Astrocyte of the cerebellum (primary cell): Measurements from ENCODE around the gene AGPS.

ENCODE experiments used
- DNase-seq: peaks from one replicate; pipeline ENCODE4 v3.0.0-alpha.2; 2011; ENCODE audit warnings: low read depth
- H3K4me3 ChIP-seq: 2 replicates; pipeline ENCODE4 v1.5.1; 2011; ENCODE audit warnings: mild to moderate bottlenecking, low read depth, low read length, moderate library complexity
- in situ Hi-C: cut with HindIII; loops from 2 replicates; pipeline ENCODE4 v1.10.0; 2017; ENCODE audit warnings: low sequenced_read_pairs
- TF ChIP-seq, protein P1 (sequence below): IDR thresholded peaks from 2 replicates; pipeline ENCODE4 v1.5.1; 2012; ENCODE audit warnings: low read length, low read depth, moderate library complexity, mild to moderate bottlenecking; ENCODE audit errors: missing control alignments

AGPS gene

DNA sequence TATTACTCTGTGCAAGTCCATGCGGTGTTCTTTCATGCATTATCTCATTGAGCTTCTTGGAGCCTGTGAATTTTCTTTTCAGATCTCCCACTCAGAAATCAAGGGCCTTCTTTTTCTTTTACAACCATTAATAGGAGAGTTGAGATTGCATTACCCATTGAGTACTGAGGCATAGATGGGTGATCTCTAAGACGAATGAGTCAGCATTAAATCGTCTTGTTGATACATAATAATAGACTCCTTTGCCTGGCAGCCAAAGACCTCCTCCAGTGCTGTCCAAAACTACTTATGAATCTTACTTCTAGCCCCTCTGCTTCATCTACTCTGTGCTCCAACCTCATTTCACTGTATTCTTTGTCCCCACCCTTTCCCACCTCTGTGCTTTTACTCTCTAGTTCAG lies 180.5 kb downstream of the AGPS start:
- H3K4me3 ChIP-seq, result no peak overlapping the region
- TF ChIP-seq, protein P1, sequence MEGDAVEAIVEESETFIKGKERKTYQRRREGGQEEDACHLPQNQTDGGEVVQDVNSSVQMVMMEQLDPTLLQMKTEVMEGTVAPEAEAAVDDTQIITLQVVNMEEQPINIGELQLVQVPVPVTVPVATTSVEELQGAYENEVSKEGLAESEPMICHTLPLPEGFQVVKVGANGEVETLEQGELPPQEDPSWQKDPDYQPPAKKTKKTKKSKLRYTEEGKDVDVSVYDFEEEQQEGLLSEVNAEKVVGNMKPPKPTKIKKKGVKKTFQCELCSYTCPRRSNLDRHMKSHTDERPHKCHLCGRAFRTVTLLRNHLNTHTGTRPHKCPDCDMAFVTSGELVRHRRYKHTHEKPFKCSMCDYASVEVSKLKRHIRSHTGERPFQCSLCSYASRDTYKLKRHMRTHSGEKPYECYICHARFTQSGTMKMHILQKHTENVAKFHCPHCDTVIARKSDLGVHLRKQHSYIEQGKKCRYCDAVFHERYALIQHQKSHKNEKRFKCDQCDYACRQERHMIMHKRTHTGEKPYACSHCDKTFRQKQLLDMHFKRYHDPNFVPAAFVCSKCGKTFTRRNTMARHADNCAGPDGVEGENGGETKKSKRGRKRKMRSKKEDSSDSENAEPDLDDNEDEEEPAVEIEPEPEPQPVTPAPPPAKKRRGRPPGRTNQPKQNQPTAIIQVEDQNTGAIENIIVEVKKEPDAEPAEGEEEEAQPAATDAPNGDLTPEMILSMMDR, result no peak
- in situ Hi-C loops, result no loop called here
- DNase-seq, result no peak

DNA sequence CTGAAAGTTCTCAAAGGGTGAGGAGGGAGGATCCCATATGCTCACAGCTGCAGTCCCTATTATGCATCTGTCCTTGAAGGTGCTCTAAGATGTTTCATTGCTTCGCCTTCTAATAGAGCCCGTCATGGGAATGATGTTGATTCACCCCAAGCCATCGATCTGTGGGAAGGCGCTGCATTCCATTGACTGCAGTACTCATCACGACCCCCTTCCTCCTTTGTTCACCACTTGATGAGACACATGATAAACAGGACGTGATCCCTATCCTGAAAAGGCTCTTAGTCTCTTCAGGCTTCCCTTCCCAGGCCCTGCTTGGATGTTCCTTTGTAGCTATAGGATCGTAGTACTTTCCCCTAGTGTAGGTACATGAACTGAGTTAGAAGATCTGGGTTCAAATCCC lies 181.8 kb downstream of the AGPS start:
- in situ Hi-C loops, result no loop called here
- no peak for DNase-seq
- H3K4me3 ChIP-seq, result no peak overlapping the region
- TF ChIP-seq, protein P1, result no peak

DNA sequence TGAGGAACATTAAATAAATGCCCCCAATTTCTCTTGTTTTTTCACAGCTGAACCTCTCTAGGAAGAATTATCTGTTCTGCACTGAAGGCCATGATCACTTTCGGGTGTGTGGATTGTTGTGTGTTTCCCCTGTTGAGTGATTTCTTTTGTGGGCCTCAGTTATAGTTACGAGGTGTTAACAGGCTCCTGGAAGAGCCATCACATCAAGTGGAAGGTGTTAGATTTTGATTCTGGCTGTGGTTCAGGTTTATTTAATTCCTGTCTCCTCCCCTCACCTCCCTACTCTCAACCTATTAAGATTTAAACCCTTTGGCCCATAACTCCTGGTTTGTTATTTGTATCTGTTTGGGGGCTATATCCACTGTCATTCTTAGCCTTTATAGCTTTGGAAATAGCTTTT lies 182.8 kb downstream of the AGPS start:
- TF ChIP-seq, protein P1, result no peak

DNA sequence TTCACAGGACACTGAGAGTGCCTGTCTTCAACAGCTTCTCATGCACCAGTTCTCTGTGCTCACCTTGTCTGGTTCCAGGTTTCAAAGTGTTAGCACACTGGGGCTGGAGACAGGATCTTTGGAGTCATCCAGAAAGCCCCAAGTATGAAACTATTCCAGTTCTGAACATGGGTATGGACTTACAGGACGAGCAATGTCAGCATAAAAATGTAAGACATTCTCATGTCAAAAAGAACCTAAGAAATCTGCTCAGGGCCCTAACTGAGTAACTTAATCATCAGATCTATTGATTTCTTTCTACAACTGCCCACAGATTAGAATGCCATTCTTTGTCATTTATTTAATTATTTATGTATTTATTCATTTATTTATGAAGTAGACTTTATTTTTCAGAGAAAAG lies 184.5 kb downstream of the AGPS start:
- in situ Hi-C loops, result no loop called here
- H3K4me3 ChIP-seq, result no peak overlapping the region
- TF ChIP-seq, protein P1, result no peak
- no peak for DNase-seq

More for the DNA sequence above, 182.8 kb downstream of the AGPS start:
- no peak overlapping the region for H3K4me3 ChIP-seq
- in situ Hi-C loops, result no loop called here
- DNase-seq, result no peak

DNA sequence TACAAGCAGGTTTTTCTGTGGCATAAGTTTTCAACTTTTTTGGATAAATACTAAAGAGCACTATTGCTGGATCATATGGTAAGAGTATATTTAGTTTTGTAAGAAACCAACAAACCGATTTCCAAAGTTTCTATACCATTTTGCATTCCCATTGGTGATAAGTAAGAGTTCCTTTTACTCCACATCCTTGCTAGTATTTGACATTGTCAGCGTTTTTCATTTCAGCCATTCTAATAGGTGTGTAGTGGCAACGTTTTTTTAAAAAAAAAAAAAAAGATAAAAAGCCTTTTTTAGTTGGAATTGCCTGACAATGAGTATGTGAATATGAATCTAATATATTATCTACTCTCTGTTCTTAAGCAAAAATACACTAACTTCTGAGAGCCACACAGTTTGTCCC lies 185.9 kb downstream of the AGPS start:
- DNase-seq, result no peak
- in situ Hi-C loops, result no loop called here
- no peak overlapping the region for H3K4me3 ChIP-seq
- TF ChIP-seq, protein P1, result no peak

DNA sequence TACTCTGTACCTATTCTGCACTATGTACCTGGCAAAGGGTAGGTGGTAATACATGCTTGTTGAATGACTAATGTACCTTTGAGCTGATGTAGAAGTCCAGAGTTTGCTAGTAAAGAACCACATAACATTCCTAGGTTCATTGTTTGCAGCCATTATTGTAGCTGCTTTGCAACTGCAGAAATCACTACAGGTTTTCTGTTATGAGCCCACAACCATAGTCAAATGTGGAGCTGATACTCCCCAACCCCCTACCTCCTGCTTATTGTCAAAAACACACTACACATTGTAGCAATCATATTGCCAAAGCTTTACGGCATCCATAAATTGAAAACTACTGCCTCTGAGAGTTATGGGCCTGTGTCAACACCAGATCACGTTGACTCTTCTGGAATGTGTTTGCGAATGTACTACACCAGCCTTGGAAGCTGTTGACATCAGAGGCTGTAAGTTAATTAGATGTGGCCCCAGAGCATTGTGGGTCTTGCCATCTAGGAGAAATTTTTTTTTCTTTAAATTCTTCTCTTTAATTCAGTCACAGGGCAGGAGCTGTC lies 187.0 kb downstream of the AGPS start:
- no peak overlapping the region for H3K4me3 ChIP-seq
- DNase-seq, result no peak
- in situ Hi-C loops, result no loop called here
- TF ChIP-seq, protein P1, result no peak
